SK-N-SH treated with all-trans-retinoic acid at 6 μM for 48 hours (cell line): Measurements from ENCODE around the gene ARHGEF12.

Experiments
- BACH2 ChIP-seq: fragments of 250-450 bp; sonication (Bioruptor Pico); IDR thresholded peaks from 2 replicates; pipeline ENCODE4 v1.9.0; 2021; ENCODE audit warnings: mild to moderate bottlenecking, borderline replicate concordance
- GLIS3 ChIP-seq: fragments of 250-450 bp; sonication (Bioruptor Pico); IDR thresholded peaks from 2 replicates; pipeline ENCODE4 v1.5.0; 2020; ENCODE audit warnings: mild to moderate bottlenecking, moderate library complexity
- ZFP30 ChIP-seq: fragments of 450-650 bp; formaldehyde crosslinking; IDR thresholded peaks from 2 replicates; pipeline ENCODE4 v1.5.0; 2022; ENCODE audit warnings: mild to moderate bottlenecking, moderate library complexity
- ZNF8 ChIP-seq: fragments of 450-650 bp; formaldehyde crosslinking; IDR thresholded peaks from 2 replicates; pipeline ENCODE4 v1.5.0; 2020; ENCODE audit warnings: mild to moderate bottlenecking, moderate library complexity
- TF ChIP-seq, protein P1 (sequence below): fragments of 250-450 bp; sonication (Bioruptor Pico); IDR thresholded peaks from 2 replicates; pipeline ENCODE4 v1.8.0; 2021; ENCODE audit warnings: low read depth, mild to moderate bottlenecking, moderate library complexity, borderline replicate concordance

DNA sequence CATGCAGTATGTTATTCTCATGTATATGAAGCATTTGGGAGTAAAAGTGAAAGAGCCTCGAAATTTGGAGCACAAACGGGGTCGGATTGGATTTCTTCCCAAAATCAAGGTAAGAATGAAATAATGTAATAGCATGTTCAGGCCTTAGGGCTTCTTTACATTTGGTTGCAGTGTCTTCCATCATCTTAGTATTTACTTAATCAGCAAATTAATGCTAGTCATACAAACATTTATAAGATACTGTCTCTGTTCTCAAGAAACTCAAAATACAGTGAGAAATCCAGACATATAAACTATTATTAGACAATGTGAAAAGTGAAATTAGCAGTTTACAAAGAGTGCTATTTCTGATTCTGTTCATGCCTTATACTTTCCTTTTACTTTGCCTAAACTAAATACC, 112.0 kb downstream of the ARHGEF12 start:
- no peak for TF ChIP-seq GLIS3
- TF ChIP-seq, protein P1, sequence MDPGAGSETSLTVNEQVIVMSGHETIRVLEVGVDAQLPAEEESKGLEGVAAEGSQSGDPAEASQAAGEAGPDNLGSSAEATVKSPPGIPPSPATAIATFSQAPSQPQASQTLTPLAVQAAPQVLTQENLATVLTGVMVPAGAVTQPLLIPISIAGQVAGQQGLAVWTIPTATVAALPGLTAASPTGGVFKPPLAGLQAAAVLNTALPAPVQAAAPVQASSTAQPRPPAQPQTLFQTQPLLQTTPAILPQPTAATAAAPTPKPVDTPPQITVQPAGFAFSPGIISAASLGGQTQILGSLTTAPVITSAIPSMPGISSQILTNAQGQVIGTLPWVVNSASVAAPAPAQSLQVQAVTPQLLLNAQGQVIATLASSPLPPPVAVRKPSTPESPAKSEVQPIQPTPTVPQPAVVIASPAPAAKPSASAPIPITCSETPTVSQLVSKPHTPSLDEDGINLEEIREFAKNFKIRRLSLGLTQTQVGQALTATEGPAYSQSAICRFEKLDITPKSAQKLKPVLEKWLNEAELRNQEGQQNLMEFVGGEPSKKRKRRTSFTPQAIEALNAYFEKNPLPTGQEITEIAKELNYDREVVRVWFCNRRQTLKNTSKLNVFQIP: no peak
- TF ChIP-seq ZFP30 (CRISPR knock-in tag): no peak
- TF ChIP-seq BACH2 (CRISPR knock-in tag): no peak
- no peak for TF ChIP-seq ZNF8 (CRISPR knock-in tag)
